ENCODE measurements around the gene RERE.

DNA sequence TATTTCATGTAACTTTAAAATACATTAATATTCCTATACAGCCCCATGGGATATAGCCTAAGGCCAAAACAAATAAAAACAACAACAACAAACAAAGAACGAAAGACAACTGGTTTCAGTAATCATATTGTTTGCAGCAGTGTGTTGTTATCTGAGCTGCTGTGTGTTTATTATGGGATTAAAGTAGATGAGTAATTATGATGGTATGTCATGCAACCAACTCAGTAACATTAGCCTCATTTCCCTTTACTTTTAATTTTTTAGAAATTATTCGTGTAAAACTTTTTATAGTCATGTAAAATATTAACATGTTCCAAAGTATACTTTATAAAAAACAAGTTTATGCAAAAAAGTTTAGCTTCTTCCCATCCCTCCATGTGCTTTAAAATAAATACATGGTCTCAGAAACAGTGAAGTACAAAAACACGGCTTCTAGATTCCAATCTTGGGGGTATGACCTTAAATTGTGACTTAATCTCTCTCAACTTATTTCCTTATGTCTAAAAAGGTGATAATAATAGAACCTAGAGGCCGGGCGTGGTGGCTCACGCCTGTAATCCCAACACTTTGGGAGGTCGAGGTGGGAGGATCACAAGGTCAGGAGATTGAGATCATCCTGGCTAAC is 323.4 kb downstream of the RERE start:
- TF ChIP-seq EZH2 (IDR thresholded peaks at IDR 0.05) = no peak
- no peak for TF ChIP-seq POLR2AphosphoS5 (IDR thresholded peaks at IDR 0.05; ENCODE audit: borderline replicate concordance, low read depth, low read length)

All from SK-N-MC (cell line).